Measurements from ENCODE around the gene MEFV.
"Not testable (repeated sequence)": the region's sequence is repeated elsewhere in the genome, so short reads cannot be mapped to it uniquely, and the experiment has no call there.

MEFV gene, protein sequence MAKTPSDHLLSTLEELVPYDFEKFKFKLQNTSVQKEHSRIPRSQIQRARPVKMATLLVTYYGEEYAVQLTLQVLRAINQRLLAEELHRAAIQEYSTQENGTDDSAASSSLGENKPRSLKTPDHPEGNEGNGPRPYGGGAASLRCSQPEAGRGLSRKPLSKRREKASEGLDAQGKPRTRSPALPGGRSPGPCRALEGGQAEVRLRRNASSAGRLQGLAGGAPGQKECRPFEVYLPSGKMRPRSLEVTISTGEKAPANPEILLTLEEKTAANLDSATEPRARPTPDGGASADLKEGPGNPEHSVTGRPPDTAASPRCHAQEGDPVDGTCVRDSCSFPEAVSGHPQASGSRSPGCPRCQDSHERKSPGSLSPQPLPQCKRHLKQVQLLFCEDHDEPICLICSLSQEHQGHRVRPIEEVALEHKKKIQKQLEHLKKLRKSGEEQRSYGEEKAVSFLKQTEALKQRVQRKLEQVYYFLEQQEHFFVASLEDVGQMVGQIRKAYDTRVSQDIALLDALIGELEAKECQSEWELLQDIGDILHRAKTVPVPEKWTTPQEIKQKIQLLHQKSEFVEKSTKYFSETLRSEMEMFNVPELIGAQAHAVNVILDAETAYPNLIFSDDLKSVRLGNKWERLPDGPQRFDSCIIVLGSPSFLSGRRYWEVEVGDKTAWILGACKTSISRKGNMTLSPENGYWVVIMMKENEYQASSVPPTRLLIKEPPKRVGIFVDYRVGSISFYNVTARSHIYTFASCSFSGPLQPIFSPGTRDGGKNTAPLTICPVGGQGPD
- total RNA-seq, result 0 to 0.06 reads per million in 2 experiments

DNA sequence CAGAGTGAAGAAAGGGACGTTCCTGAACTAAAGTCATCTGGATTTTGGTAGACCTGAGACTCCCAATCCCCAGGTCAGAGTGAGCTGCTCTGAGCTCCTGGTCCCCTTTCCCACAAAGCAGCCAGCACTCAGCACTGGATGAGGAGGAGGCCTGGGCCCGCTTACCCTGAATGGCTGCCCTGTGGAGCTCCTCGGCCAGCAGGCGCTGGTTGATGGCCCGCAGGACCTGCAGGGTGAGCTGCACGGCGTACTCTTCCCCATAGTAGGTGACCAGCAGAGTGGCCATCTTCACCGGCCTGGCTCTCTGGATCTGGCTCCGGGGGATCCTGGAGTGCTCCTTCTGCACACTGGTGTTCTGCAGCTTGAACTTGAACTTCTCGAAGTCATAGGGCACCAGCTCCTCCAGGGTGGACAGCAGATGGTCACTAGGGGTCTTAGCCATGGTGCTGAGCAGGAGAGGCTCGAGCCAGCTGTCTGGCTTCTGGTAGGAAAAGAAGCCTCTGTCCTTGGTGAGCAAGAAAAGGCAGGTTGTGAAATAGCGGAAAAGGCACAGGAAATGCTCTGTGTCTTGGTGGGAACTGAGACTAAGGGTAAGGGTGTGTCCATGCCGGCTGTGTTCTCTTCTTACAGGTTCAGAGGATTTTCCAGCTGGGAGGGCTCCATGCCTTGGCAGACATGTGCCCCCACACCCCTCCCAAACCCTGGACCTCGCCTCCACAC lies at the start of gene MEFV:
TSS of gene MEFV (minus strand) at position 488 of the 720 bp plus-strand sequence. CDS start at position 442, 46 bp downstream.
- no peak for DNase-seq (ENCODE audit: low read depth)

- no peak for DNase-seq (ENCODE audit: low read depth)
These were observed 49.6 kb upstream of the MEFV start for GRCh38 chr16:3306078-3306477.

- DNase-seq (ENCODE audit: low read depth), result peak; percentile 67
These were observed 49.0 kb upstream of the MEFV start, which contains the start of the genes TIGD7 and ZNF75A for GRCh38 chr16:3305109-3306068. Gene TIGD7 (minus strand): TSS chr16:3305430. CDS start chr16:3300614, 4,816 bp downstream. Gene ZNF75A (plus strand): TSS chr16:3305497. CDS start chr16:3308429, 2,932 bp downstream.

DNA sequence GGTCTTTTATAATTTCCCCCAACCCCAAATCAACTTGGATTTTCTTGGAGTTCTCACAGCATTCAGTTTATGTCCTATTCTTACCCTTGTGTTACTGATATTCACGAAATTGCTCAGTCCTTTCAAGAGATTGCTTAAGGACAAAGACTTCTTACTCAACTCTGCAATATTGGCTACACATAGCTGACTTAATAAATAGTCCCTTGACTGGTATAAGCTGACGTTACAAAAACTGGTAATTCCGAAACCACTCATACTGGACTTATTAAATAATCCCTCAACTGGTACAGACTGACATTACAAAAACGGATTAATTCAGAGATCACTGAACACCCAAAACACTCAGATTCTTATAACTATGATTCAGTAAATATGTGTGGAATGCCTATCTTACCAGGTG lies 47.9 kb upstream of the MEFV start:
- DNase-seq (ENCODE audit: low read depth), result no peak

DNA sequence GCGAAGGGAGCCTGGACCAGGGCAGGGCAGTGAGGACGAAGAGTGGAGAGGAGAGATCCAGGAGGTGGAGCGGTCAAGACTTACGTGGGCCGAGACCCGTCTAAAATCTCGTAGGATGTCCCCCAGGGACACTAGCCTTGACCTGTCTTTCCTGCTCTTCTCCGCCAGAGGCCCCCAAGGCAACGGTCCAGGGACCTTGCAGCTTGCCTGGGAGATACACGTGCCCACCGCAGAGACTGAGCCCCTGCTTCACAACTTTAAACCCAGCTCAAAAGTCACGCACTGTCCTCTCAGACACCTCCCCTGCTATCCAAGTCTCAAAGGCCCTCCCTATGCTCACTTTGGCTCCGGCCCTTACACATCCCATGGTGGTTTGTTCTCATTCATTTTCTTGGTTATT lies 39.4 kb upstream of the MEFV start:
- no peak for DNase-seq (ENCODE audit: low read depth)

DNA sequence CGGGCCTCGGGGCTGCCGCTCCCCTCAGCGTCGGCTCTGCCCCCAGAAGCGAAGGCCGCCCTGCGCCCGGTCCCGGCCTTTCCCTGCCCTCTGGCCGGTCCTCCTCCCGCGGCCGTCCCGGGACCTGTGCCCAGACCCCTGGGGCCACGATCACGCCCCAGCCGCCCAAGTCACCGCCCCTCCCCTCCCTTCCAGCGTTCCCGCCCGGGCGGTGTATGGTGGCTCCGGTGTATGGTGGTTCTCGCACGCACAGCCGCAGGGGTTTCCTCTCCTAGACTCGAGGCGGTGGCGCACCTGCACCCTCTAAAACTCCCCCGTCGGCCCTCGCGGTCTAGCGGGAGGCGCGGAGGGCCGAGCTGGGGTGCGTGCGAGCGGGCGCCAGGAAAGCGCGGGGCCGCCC lies 38.8 kb upstream of the MEFV start:
- DNase-seq (ENCODE audit: low read depth), result no peak

DNA sequence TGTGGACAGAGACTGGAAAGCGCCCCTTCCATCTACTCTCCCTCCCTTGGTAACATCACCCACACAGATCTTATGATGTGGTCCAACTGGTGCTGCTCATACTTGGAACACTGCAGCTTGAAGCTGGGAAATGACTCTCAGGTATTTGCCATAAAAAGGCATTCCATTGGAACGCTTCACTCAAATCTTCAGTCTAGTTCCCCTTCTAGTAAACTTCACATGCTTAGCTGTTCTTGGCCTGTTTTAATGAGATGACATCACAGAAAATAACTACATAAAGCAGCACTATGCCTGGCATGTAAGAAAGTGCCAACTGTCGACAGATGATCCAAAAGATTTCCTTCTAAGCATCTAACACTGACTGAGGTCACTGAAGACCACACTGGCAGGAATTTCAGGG lies 36.2 kb upstream of the MEFV start:
- DNase-seq (ENCODE audit: low read depth), result no peak

- DNase-seq (ENCODE audit: low read depth), result no peak
These were observed 33.7 kb upstream of the MEFV start for GRCh38 chr16:3289998-3290673.

GRCh38 chr16:3285131-3285530 lies 28.7 kb upstream of the MEFV start:
- no peak for DNase-seq (ENCODE audit: low read depth)

- no peak for DNase-seq (ENCODE audit: low read depth)
These were observed 27.4 kb upstream of the MEFV start for GRCh38 chr16:3283543-3284447.

- peak; percentile 88 for DNase-seq (ENCODE audit: low read depth)
These were observed 26.5 kb upstream of the MEFV start, which contains the start of gene ZNF263 for GRCh38 chr16:3282730-3283542. Gene ZNF263 (plus strand): TSS chr16:3283491. CDS start chr16:3283819, 328 bp downstream.

DNA sequence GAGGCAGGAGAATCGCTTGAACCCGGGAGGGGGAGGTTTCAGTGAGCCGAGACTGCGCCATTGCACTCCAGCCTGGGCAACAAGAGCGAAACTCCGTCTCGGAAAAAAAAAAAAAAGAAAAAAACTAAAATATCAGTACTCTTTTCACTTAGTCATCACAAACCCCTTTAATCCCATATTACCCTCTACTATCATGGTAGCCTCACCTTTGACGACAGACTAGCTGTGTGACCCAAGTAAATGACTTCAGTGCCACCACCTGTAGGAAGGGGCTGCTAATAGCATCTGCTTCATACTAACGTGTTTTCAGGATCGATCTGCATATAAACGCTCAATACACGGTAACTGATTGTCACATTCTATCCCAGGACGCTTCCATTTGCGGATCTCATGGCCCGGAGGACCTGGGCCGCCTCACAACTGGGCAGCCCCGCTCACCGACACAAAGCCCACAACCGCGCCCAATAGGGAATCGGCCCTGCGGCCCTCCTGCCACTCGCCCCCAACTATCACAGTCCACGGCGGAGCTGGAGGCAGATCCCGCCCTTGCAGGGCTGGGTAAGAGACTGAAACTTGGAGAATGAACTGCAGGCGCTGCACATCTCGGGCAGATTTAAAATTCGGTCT lies 25.8 kb upstream of the MEFV start:
- no peak for DNase-seq (ENCODE audit: low read depth)

DNA sequence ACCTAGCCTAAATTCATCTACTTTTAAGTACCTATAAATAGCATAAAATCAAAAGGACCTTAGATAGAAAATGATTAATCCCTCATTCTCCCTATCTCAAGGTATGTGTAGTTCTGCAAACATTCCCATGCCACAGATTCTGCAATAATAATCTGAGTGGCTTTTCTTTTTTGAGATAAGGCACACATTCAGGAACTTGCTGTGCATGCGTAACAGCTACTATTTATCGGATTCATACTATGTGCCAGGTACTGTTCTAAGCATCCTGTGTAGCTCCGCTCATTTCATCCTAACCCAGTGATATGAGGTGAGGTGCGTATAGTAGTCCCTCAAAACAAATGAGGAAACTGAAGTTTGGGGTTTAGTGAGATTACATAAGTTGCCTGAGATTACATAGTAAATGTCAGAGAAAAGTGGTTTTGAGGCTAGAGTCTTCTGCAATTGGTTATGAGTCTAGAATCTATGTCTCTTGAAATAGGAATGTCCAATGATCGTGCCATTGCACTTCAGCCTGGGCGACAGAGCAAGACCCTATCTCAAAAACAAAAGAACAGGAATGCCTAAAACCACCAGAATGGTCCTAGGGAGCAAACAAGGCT lies 24.9 kb upstream of the MEFV start:
- no peak for DNase-seq (ENCODE audit: low read depth)

DNA sequence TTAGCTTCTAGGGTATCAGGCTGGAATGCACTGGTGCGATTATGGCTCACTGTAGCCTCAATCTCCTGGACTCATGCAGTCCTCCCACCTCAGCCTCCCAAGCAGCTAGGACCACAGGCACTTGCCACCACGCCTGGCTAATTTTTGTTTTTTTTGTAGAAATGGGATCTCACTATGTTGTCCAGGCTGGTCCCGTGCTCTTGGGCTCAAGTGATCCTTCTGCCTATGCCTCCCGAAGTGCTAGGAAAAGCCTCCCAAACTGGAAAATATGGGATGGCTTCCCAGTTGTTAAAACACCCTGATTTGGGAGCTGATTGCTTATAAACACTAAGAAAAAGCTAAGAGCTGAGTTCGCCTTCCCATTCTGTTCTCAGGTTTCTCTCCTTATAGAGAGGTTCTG lies 20.2 kb upstream of the MEFV start:
- no peak for DNase-seq (ENCODE audit: low read depth)

- no peak for DNase-seq (ENCODE audit: low read depth)
These were observed 18.5 kb upstream of the MEFV start for GRCh38 chr16:3274947-3275346.

DNA sequence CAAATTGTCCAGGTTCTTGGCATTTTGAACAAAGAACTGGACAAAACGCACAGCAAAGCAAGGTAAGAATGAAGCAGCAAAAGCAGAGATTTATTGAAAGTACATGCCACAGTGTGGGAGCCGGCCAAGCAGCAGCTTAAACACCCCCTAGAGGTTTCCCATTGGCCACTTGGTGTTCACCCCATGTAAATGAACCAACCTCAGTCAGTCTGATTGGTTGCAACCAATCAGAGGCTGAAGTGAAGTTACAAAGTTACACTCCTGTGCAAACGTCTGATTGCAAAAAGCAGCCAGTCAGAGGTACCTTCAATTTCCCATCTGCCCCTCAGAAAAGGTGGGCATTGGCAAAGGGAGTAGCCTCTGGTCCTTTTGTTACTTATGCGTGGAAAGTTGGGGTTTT lies 18.1 kb upstream of the MEFV start:
- DNase-seq (ENCODE audit: low read depth), result no peak

- DNase-seq (ENCODE audit: low read depth), result not testable (repeated sequence)
These were observed 14.8 kb upstream of the MEFV start for GRCh38 chr16:3271281-3271680.

Data from T follicular helper cell (primary cell).